ENCODE data around the gene MEF2B.
"Not testable (repeated sequence)": the region's sequence is repeated elsewhere in the genome, so short reads cannot be mapped to it uniquely, and the experiment has no call there.

MEF2B gene

DNA sequence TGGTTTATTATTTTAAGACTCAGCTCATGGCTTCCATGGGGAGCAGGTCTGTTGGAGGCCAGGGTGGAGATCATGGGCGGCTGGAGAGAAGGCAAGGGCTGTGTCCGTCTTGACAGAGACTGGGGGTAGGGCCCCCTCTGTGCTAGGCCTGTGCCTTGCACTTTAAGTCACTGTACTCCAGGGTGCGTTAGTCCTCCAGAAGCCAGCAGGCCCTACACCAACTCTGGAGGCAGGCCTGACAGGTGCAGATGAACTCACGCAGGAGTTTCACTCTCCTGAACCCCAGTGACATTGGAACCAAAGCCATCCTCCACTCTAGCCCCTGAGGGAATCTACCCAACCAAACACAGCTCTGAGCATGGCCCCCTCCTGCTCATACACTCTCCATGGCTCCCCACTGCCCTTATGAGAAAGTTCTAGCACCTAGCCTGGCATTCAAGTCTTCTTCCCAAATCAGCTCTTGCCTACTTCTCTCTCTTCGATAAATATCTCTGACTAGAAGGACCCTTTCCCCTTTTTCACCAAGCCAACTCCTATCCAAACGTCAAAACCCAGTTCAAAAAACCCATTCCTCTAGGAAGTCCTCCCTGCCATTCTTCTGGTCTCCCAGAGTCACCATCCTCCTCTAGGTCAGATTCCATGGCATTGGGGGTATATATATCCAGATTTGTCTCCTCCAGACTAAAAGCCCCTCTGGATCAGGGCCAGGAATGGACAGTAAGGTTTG is 15.1 kb downstream of the MEF2B start:
- no peak for DNase-seq

- DNase-seq, result no peak
Observed at GRCh38 chr19:19152668-19153384, 17.2 kb downstream of the MEF2B start.

DNA sequence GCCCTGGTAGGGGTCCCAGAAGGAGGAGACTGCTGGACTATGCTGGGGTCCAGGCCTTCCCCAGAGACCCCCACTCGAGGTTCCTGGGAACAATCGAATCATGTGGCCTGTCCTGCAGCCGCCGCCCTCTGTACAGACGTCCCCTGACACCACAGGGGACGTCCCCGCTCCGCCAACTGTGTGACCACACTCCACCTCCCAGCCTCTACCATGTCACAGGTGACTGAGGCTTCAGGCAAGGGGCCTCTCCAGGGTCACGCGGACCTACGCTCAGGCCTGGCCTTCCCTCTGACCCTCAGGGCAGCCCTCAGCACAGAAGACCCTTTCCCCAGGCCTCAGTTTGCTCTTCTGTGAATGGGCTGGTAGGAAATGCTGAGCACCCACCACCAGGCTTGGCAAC is 18.6 kb downstream of the MEF2B start:
- no peak for DNase-seq

DNA sequence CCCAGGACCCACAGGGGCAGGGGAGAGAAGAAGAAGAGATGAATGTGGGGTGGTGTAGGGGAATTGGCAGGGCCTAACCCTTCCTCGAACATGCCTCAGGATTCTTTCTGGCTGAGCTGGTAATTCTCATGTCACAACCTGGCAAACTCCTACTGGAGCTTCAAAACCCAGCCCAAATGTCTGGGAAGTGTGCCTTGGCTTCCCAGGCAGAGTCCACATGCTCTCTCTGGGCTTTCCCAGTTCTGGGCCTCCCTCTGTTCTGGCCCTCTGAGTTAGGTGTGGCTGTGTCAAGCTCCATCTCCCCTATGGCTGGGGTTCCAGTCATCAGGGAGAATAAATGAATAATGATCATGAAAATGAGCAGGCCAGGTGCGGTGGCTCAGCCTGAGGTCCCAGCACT is 20.6 kb downstream of the MEF2B start:
- DNase-seq, result no peak

- not testable (repeated sequence) for DNase-seq
Observed at GRCh38 chr19:19148504-19148903, 21.6 kb downstream of the MEF2B start.

GRCh38 chr19:19147344-19147743 is 22.7 kb downstream of the MEF2B start:
- no peak for DNase-seq

DNA sequence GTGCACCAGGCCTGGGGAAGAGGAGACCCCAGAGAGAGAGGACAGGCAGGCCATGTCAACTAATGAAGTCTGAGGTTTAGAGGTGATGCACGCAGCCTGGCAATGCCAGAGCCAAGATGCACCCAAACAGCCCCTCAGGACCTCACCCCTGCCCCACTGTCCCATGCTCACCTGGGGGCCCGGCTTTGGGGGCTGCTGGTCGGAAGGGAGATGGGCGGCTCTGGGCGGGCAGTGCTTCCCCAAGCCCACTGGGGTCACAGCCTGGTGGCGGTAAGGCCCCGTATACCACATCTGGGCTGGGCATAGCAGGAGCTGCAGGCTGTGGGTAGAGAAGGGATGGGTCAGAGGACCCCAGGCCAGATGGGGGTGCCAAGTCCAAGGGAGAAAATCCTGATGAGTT is 23.2 kb downstream of the MEF2B start:
- no peak for DNase-seq

- DNase-seq, result peak; percentile 76
Observed at GRCh38 chr19:19145684-19146608, 24.1 kb downstream of the MEF2B start.

- DNase-seq, result no peak
Observed at GRCh38 chr19:19145281-19145680, 24.8 kb downstream of the MEF2B start.

- no peak for DNase-seq
Observed at GRCh38 chr19:19142347-19142746, 27.7 kb downstream of the MEF2B start.

GRCh38 chr19:19140476-19140875 is 29.6 kb downstream of the MEF2B start:
- no peak for DNase-seq

GRCh38 chr19:19139876-19140229 is 30.2 kb downstream of the MEF2B start:
- no peak for DNase-seq

GRCh38 chr19:19138109-19138981 is 31.7 kb downstream of the MEF2B start, which contains the start of gene TMEM161A:
Gene TMEM161A (minus strand): TSS chr19:19138478. CDS start chr19:19138428, 50 bp downstream.
- peak; percentile 99 for DNase-seq

- peak; percentile 39 for DNase-seq
Observed at GRCh38 chr19:19137556-19138108, 32.4 kb downstream of the MEF2B start.

DNA sequence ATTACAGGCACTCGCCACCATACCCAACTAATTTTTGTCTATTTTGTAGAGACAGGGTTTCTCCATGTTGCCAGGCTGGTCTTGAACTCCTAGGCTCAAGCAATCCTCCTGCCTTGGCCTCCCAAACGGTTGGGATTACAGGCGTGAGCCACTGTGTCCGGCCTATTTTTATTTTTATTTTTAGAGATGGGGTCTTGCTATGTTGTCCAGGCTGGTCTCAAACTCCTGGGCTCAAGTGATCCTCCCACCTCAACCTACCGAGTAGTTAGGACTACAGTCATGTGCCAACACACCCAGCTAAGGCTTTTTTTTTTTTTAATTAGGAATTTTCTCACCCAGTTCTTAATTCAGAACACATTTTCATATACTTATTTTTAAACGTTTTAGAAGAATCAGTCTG is 34.4 kb downstream of the MEF2B start:
- not testable (repeated sequence) for DNase-seq

- DNase-seq, result peak; percentile 71
Observed at GRCh38 chr19:19134687-19135158, 35.3 kb downstream of the MEF2B start.

DNA sequence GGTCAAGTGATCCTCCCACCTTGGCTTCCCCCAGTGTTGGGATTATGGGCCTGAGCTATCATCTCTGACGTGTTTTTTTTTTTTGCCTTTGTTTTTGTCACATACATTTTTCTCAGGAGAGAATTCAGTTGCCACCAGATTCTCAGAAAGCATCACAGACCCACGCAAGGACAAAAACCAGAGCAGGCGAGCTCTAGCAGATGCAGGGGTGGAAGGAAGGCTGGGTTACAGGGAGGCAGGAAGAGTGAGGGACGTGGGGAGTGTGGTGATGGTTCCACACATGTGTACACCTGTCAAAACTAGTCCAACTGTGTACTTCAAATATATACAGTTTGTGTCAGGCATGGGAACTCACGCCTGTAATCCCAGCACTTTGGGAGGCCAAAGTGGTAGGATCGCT is 36.1 kb downstream of the MEF2B start:
- DNase-seq, result no peak

DNA sequence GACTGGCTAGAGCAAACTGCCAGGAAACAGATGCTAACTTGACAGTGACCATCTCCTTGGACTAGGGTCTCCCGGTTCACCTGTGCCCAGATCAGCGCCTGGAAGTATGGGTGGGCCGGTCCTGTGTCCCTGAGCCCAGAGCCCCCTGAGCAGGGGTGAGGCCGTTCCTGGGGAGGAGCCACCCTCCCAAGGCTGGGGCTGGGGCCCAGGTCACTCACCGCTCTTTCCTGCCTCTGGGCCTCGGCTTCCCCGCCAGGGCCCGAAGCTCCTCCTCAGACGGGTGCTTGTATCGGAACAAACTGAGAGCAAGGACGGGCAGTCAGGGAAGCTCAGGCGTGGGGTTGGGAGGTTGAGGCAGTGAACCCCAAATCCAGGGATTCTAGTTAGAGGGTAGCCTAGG is 37.2 kb downstream of the MEF2B start:
- DNase-seq, result no peak

DNA sequence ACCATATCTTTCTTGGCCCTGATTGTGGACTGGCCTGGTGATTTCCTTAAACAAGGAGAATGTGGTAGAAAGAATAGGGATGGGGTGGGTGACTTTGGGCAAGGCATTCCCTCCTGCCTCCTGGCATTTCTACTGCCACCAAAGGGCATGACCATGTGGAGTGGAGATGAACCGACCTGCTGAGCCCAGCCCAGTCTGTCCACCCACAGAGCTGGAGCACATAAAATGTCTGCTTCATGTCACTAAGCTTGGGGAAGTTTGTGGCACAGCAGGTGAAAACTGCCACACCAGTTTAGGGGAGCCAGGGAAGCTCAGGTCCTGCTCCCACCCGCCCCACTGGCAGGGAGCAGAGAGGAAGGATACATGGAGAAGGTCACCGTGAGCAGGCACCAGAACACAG is 38.1 kb downstream of the MEF2B start:
- no peak for DNase-seq

GRCh38 chr19:19126102-19126501 is 44.0 kb downstream of the MEF2B start:
- DNase-seq, result no peak

- no peak for DNase-seq
Observed at GRCh38 chr19:19123386-19123785, 46.7 kb downstream of the MEF2B start.

GRCh38 chr19:19122902-19123301 is 47.2 kb downstream of the MEF2B start:
- no peak for DNase-seq
